ENCODE data around the gene SPATA24.
"Not testable (repeated sequence)": the region's sequence is repeated elsewhere in the genome, so short reads cannot be mapped to it uniquely, and the experiment has no call there.

SPATA24 gene

GRCh38 chr5:139382807-139383206 is 21.1 kb downstream of the SPATA24 start:
- DNase-seq = no peak

- DNase-seq = no peak
Measured at GRCh38 chr5:139381837-139382761, 21.8 kb downstream of the SPATA24 start.

DNA sequence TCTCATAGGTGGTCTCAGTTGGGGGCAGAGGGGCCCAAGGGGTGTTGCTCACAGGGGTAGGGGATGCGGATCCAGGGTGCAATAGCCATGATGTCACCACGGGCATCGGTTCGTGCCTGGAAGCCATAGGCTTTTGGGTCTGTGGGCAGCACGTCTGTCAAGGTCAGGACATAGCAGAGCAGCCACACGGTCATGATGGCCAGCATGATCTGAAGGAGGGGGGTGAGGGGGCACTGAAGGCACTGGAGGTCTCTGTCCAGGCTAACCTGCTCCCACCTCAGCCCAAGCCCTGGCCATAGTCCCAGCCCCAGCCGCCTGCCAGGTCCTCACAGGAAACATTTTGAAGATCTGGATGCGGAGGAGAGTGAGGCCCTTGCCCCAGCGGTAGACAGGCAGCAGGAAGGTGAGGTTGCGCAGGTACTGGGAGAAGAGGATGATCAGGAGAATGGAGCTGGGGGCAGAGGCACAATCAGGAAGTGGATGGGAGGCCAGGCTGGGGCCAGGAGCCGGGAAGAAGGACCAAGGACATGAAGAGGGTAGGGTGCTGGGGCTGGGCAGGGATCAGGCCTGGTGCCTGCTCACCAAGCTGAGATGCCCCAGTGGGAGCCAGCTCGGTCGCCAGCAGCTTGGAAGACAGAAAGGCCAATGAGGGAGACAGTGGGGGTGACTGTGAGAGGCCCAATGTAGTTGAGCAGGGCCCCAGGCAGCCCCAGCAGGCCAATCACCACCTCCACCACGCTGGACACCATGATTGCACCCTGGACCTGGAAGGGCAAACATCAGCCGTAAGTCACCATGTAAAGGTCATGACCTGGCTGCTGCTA is 24.1 kb downstream of the SPATA24 start:
- DNase-seq = no peak

- no peak for DNase-seq
Measured at GRCh38 chr5:139378941-139379361, 24.9 kb downstream of the SPATA24 start.

DNA sequence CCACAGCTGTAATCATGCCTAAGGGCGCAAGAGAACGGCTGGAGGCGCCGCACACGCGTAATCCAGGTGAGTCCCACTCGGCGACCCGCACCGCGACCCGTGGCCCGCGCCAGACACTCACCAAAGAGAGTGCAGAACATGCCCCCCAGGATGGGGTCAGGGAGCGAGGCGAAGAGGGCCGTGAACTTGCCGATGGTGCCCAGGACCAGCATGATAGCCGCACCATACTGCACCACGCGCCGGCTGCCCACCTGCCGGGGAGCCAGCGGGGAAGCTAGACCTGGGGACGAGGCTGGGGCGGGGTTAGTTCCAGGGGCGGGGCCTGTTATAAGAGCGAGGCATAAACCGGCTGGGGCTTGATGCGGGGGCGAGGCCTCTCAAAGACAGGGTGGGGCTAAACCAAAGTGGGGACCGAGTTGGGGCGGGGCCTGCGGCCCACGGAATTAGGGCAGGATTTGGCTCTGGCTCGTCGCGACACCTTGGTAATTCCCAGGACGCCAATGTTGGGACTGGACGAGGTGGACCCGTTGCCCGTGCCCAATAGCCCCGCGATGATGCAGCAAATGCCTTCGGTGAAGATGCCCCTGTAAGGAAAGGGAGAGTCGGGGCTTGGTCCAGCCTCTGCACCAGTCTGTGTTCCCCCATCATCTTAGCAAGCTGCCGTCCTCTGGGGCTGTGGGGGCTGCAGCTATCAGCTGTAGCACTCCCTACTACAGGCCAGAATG is 25.6 kb downstream of the SPATA24 start:
- DNase-seq = no peak

DNA sequence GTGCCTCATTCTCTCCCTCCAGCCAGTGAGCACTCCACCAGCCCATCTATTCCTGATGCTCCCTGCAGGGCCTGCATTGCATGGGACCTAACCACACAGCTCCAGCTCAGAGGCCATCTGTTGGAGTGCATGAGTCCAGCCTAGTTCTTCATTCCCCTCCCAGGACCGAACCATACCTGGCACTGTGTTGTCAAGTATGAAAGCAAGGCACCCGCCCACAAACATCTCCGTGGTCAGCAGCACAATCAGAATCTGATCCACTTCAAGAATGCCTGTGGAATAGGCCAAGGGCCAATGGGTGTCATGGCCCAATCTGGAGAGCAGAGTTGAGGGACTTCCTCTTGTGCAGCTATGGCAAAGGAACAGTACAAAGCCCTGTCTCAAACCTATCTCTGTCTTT is 26.7 kb downstream of the SPATA24 start:
- DNase-seq = no peak

GRCh38 chr5:139376364-139376763 is 27.5 kb downstream of the SPATA24 start:
- DNase-seq = no peak

DNA sequence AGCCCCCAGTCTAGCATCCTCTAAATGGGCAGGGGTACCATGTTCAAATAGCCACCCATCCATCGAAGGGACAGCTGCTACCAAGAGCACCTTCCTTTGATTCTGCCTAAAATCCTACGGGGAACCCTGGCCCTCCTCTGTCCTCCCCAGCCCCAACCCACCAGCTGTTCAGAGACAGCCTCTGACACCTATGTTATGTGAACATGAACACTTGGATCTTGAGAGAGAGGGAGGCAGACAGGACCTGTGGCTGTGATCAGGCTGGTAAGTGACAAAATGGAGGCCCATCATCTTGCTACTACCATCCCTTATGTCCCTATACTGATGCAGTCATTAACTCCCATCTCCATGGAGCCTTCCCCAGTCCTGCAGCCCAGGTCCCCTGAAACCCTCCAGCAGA is 29.0 kb downstream of the SPATA24 start:
- DNase-seq = no peak

DNA sequence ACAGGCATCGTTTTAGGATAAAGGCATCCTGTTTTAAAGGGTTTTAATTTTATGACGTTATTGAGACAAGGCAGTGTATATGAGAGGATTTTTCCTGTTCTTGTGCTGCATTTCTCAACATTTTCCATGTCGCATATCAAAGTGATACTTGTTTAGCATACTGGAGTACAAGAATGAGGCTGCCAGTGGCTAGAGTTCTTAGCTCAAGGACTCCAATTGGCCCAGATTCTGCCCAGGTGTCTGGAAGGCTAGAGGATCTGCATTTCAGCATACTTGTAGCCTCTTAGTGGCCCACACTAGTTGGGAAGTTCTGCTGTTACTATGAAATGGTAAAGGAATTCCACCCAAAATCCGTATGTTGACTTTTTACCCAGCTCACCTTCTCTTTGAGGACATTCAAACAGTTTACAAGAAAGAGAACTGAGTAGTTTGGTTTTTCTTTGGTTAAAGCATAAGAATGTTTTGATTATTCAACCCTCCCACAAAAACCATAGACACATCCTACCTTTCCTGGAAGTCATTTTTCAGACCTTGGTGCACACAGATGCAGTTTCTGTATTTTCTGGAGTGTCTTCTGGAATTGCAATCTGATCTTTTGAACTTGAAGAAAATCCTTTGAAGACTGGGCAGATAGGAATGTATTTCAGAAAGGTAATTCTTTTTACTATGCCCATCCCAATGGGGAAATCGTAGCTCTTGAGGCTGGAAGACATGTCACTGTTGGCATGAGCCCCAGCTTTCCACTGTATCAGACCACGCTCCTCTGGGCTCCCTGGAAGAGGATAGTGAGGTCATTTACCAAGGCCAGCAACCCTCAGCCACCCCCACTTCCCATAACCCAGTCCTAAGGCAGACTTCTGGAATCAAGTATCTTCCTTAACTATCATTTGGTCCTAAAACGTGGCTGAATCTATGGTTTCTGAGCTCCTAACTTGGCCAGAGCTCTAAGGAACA is 32.1 kb downstream of the SPATA24 start:
- DNase-seq = no peak

- no peak for DNase-seq
Measured at GRCh38 chr5:139369181-139369580, 34.7 kb downstream of the SPATA24 start.

DNA sequence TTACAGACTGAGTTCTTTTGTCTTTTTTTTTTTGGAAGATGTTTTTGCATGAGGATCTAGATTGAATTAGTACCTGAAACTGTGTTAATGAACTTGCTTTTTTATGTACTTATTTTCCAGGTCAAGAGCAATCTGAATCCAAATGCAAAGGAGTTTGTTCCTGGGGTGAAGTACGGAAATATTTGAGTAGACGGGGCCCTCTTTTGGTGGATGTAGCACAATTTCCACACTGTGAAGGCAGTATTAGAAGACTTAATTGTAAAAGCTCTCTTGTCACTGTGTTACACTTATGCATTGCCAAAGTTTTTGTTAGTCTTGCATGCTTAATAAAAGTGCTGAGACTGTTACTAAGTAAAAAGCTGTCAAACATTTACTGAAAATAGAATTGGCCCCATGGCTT is 35.3 kb downstream of the SPATA24 start:
- DNase-seq = peak in 1 of 2 donors; percentile 21

DNA sequence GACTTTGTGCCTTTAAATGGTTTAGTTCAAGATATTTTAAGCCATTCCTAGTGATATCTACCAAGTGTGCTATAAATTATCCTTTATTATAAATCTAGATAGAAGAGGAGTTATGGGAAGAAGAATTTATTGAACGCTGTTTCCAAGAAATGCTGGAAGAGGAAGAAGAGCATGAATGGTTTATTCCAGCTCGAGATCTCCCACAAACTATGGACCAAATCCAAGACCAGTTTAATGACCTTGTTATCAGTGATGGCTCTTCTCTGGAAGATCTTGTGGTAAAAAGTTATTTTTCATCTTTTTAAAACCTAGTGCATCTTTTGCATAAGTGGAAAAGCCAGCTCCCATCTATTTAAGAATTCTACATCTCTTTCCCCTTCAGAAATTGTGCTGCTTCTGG is 39.4 kb downstream of the SPATA24 start:
- no peak for DNase-seq

DNA sequence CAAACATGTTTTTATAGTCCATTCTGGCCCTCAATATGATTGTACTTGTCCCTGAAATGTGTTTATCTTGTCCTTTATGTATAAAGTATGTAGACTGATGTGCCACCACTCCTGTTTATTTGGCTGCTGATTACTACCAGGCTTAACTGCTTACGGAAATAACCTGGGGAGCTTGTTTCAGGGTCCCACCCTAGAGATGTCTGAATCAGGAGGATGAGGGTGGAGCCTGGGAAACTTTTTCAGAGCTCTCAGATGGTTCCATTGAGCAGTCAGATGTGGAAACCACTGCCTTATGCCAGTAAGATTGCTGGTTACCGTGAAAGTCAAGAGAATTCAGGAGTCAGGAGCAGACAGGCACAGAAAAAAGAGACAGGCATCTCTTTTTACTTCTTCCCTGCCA is 40.0 kb downstream of the SPATA24 start:
- no peak for DNase-seq

DNA sequence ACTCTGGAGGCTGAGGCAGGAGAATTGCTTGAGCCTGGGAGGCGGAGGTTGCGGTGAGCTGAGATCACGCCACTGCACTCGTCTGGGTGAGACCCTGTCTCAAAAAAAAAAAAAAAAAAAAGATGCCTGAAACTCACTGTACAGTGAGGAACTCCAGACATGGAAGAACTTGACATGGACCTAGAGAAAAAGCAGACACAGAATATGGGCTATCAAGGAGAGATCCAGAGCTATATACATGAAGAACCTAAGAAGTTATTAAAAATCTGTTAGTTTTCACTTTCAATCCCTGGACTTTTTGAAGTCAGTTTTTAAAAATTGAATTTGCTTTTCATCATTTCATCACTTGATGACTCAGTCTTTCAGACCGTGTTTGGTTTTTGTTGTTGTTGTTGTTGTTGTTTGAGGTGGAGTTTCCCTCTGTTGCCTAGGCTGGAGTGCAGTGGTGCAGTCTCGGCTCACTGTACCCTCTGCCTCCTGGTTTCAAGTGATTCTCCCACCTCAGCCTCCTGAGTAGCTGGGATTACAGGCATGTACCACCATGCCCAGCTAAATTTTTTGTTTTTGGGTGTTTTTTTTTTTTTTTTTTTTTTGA is 42.0 kb downstream of the SPATA24 start:
- no peak for DNase-seq

GRCh38 chr5:139360384-139360783 is 43.5 kb downstream of the SPATA24 start:
- DNase-seq = no peak

DNA sequence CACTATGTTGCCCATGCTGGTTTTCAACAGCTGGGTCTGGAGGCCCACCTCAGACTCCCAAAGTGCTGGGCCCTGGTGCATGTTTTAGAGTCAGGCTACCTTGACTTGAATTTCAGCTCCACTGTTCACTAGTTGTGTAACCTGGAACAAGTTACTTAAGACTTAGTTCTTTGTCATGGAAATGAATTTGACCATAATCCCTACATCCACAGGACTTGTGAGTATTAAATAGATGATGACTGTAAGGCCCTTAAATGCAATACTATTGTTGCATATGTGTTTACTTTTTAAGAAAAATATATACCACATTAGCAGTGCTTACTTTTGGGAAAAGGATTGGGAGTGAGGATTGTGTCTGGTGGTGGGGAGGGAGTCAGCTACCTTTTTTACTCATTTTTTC is 45.8 kb downstream of the SPATA24 start:
- DNase-seq = no peak

GRCh38 chr5:139355900-139356299 is 48.0 kb downstream of the SPATA24 start:
- DNase-seq = not testable (repeated sequence)

GRCh38 chr5:139354186-139354585 is 49.7 kb downstream of the SPATA24 start:
- no peak for DNase-seq

- not testable (repeated sequence) for DNase-seq
Measured at GRCh38 chr5:139347863-139348262, 56.0 kb downstream of the SPATA24 start.

All from hippocampal formation (tissue), 2 donors.